Mesendoderm (in vitro differentiated cells): ENCODE measurements around the gene TNFSF12.

Source experiments
- DNase-seq: peaks from one replicate; pipeline ENCODE4 v3.0.0; 2013
- H2AK5ac ChIP-seq: 2 replicates; pipeline ENCODE4 v1.6.1; 2013; ENCODE audit warnings: low read length, inconsistent platforms
- H2BK120ac ChIP-seq: 2 replicates; pipeline ENCODE4 v1.6.1; 2013; ENCODE audit warnings: low read depth, mild to moderate bottlenecking, low read length, moderate library complexity, mixed read lengths
- H2BK15ac ChIP-seq: replicated peaks from 2 replicates; pipeline ENCODE4 v1.6.1; 2013; ENCODE audit warnings: low read depth, mild to moderate bottlenecking, moderate library complexity
- H2BK5ac ChIP-seq: 2 replicates; pipeline ENCODE4 v1.6.1; 2013; ENCODE audit warnings: low read length, inconsistent platforms
- H3K18ac ChIP-seq: 2 replicates; pipeline ENCODE4 v1.6.1; 2013; ENCODE audit warnings: mild to moderate bottlenecking, low read length, mixed read lengths
- H3K23ac ChIP-seq: one replicate; pipeline ENCODE4 v1.6.1; 2013; ENCODE audit warnings: low read length
- H3K27ac ChIP-seq: 2 replicates; pipeline ENCODE4 v1.5.1; 2013; ENCODE audit warnings: low read depth, mild to moderate bottlenecking, inconsistent platforms, low read length, moderate library complexity
- H3K27me3 ChIP-seq: 2 replicates; pipeline ENCODE4 v1.6.1; 2013; ENCODE audit warnings: low read length, control low read depth, mild to moderate bottlenecking, inconsistent platforms; ENCODE audit not compliant: insufficient read depth, poor library complexity
- H3K36me3 ChIP-seq: 2 replicates; pipeline ENCODE4 v1.6.1; 2013; ENCODE audit warnings: low read length, inconsistent platforms; ENCODE audit not compliant: control insufficient read depth, insufficient read depth
- H3K4ac ChIP-seq: one replicate; pipeline ENCODE4 v1.6.1; 2013; ENCODE audit warnings: low read depth, mild to moderate bottlenecking, low read length, moderate library complexity
- H3K4me1 ChIP-seq: 2 replicates; pipeline ENCODE4 v1.6.1; 2013; ENCODE audit warnings: low read depth, low read length, inconsistent platforms; ENCODE audit not compliant: control insufficient read depth
- H3K4me2 ChIP-seq: 2 replicates; pipeline ENCODE4 v1.6.1; 2013; ENCODE audit warnings: low read length
- H3K4me3 ChIP-seq: 2 replicates; pipeline ENCODE4 v1.5.1; 2013; ENCODE audit warnings: mild to moderate bottlenecking, low read length
- H3K56ac ChIP-seq: one replicate; pipeline ENCODE4 v1.6.1; 2013; ENCODE audit warnings: low read length
- H3K79me1 ChIP-seq: 2 replicates; pipeline ENCODE4 v1.6.1; 2013; ENCODE audit warnings: low read length, inconsistent platforms
- H3K79me2 ChIP-seq: 2 replicates; pipeline ENCODE4 v1.6.1; 2013; ENCODE audit warnings: mild to moderate bottlenecking, low read length; ENCODE audit not compliant: control insufficient read depth, insufficient read depth
- H3K9ac ChIP-seq: 2 replicates; pipeline ENCODE4 v1.6.1; 2013; ENCODE audit warnings: low read length, inconsistent platforms
- H4K5ac ChIP-seq: one replicate; pipeline ENCODE4 v1.6.1; 2013; ENCODE audit warnings: low read length
- H4K8ac ChIP-seq: one replicate; pipeline ENCODE4 v1.6.1; 2013; ENCODE audit warnings: low read depth, mild to moderate bottlenecking, control low read depth, low read length, moderate library complexity
- WGBS: extraction: QIAGEN DNeasy Blood & Tissue Kit; methylation state at CpG from one replicate; pipeline ENCODE4 v1.1.7; 2013; ENCODE audit warnings: low lambda C conversion rate, missing lambda C conversion rate; ENCODE audit not compliant: insufficient coverage; ENCODE audit errors: extremely low coverage; 5-methylcytosine and 5-hydroxymethylcytosine counted together

TNFSF12 gene

DNA sequence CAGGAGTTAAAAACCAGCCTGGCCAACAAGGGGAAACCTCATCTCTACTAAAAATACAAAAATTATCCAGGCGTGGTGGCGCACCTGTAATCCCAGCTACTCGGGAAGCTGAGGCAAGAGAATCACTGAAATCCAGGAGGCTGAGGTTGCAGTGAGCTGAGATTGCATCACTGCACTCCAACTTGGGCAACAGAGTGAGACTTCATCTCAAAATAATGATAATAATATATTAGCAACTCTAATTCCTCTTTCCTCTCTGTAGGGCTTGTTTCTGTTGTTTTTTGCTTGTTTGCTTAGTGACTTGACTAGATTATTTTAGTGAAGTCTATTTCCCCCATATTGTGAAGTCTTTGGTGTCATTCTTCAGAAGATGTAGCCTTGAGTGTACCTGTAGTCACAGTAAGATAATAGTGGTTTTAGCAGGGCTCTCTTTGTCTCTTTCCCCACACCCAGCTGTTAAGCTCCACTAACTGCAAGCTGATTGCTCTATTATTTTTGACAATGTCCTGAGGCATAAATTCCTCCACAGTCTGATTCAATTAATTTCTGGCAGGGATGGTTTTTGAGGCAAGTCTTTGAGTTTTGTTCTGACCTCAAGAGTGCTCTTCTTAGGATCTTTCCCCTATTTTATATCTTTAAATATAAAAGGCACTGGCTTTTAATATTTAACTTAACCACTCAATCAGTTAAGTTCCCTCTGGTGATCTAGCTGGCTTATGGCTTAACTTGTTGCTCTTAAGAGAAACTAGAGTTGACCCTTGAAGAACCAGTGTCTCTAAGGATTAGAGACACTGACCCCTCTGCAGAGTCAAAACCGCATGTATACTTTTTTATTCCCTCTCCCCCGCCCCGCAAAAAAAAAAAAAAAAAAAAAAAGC lies 18.6 kb upstream of the TNFSF12 start:
- Histone ChIP-seq H3K56ac (no peak overlapping the region), H3K4me3 (no peak overlapping the region), H2BK15ac (no peak overlapping the region), H3K23ac (no peak overlapping the region), H4K5ac (no peak overlapping the region), H3K27ac (no peak overlapping the region), H3K4me1 (no peaks in the 10 kb centered on the region), H2AK5ac (no peak overlapping the region), H3K4ac (no peak overlapping the region), H2BK5ac (no peak overlapping the region), H3K18ac (no peak overlapping the region), H3K9ac (no peak overlapping the region), H3K36me3 (no peaks in the 10 kb centered on the region), H4K8ac (no peak overlapping the region), H3K4me2 (no peak overlapping the region), H3K27me3 (no peaks in the 10 kb centered on the region), H3K79me1 (no peaks in the 10 kb centered on the region), H3K79me2 (no peaks in the 10 kb centered on the region), H2BK120ac (no peak overlapping the region)
- no peak for DNase-seq
- no CpG with 5 or more reads among the region's 6 CpGs for WGBS

DNA sequence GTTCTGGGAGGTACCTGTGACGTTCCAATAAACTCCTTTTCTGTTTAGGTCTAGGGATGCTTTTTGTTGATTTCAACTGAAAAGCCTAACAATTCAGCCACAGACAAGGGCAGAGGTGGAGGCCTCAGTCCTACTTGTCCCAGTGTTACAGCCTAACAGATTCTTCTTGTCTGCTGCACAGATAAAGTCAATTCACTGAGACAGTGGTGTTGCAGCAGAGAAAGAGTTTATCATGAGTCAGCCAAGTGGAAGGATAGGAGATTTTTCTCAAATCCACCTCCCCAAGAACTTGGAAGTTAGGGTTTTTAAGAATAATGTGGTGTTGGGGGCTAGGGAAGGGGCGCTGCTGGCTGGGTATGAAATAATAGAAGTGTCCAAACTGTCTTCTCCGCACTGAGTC lies 10.8 kb upstream of the TNFSF12 start:
- H4K5ac ChIP-seq: no peak overlapping the region
- no peak overlapping the region for H4K8ac ChIP-seq
- no peaks in the 10 kb centered on the region for H3K79me2 ChIP-seq
- no peaks in the 10 kb centered on the region for H3K4me1 ChIP-seq
- no peak overlapping the region for H3K23ac ChIP-seq
- no peaks in the 10 kb centered on the region for H3K36me3 ChIP-seq
- DNase-seq: no peak
- no peak overlapping the region for H3K18ac ChIP-seq
- H3K27me3 ChIP-seq: no peaks in the 10 kb centered on the region
- H3K56ac ChIP-seq: no peak overlapping the region
- no peak overlapping the region for H3K27ac ChIP-seq
- no peak overlapping the region for H3K4me3 ChIP-seq
- no peak overlapping the region for H3K9ac ChIP-seq
- no peak overlapping the region for H2BK120ac ChIP-seq
- H3K4ac ChIP-seq: no peak overlapping the region
- H3K79me1 ChIP-seq: no peaks in the 10 kb centered on the region
- no peak overlapping the region for H2BK15ac ChIP-seq
- H2BK5ac ChIP-seq: no peak overlapping the region
- no CpG with 5 or more reads among the region's 3 CpGs for WGBS
- no peak overlapping the region for H2AK5ac ChIP-seq
- H3K4me2 ChIP-seq: no peak overlapping the region

DNA sequence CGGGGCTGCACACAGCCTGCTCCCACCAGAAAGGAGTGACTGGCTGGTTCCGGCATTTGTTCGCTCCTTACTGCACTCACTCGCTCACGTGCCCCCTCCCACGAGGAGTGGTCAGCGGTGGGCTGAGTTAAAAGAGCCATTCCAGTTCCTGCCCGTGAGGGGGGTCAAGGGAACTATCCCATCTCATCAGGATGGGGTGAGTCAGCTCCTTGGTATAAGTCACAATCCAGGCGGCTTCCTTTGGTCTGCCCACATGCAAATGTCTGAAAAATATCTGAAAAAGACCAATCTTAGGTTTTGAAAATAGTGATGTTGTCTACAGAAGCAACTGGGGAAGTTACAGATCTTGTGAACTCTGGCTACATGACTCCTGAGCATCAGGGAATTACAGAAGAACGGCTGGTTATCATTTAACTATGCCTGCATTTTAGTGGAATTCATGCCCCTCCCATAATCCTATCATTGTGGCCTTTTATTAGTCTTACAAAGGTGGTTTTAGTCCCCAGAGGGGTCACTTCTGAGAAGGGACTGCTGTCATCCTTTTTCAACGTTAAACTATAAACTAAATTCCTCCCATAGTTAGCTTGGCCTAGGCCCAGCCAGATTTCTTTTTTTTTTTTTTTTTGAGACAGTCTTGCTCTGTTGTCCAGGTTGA lies 9.8 kb upstream of the TNFSF12 start:
- no peak overlapping the region for H2BK120ac ChIP-seq
- H3K23ac ChIP-seq: no peak overlapping the region
- no peak overlapping the region for H2BK15ac ChIP-seq
- H3K79me2 ChIP-seq: no peaks in the 10 kb centered on the region
- H3K27me3 ChIP-seq: no peaks in the 10 kb centered on the region
- H3K56ac ChIP-seq: no peak overlapping the region
- no peak overlapping the region for H3K4me2 ChIP-seq
- H3K18ac ChIP-seq: no peak overlapping the region
- H3K4me3 ChIP-seq: no peak overlapping the region
- H2AK5ac ChIP-seq: no peak overlapping the region
- H4K8ac ChIP-seq: no peak overlapping the region
- H3K4ac ChIP-seq: no peak overlapping the region
- H3K4me1 ChIP-seq: no peaks in the 10 kb centered on the region
- H3K9ac ChIP-seq: no peak overlapping the region
- no peak overlapping the region for H2BK5ac ChIP-seq
- DNase-seq: no peak
- WGBS: no CpG with 5 or more reads among the region's 11 CpGs
- no peak overlapping the region for H4K5ac ChIP-seq
- no peaks in the 10 kb centered on the region for H3K79me1 ChIP-seq
- no peaks in the 10 kb centered on the region for H3K36me3 ChIP-seq
- no peak overlapping the region for H3K27ac ChIP-seq

DNA sequence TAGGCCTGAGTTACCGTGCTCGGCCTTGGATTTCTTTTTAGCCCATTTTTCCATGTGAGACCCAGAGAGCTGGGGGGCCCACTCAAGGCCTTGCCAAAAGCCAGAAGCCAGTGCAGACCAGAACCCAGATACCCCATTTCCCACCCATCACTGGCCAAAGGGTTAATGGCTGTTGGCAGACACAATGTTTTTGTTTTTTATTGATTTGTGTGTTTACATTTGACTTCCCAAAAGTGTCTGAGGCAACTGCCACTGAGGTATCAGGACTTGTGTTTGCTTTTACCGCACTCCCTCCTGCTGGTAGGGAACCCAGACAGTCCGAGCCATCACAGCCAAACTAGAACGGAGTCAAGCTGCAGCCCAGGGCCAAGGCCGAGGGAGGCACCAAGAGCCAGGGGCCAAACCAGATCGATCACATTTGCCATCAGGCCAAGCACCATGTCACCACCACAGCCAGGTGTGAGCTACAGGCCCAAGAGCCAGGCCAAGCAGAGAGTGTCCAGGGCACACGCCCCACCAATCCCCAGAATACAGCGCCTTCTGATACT lies 7.7 kb upstream of the TNFSF12 start:
- Histone ChIP-seq H3K56ac (no peak overlapping the region), H2BK15ac (no peak overlapping the region), H3K4me3 (no peak overlapping the region), H2BK5ac (no peak overlapping the region), H3K27ac (no peak overlapping the region), H2BK120ac (no peak overlapping the region), H3K4me1 (no peaks in the 10 kb centered on the region), H4K8ac (no peak overlapping the region), H3K18ac (no peak overlapping the region), H3K4me2 (no peak overlapping the region), H3K79me1 (no peaks in the 10 kb centered on the region), H4K5ac (no peak overlapping the region), H3K79me2 (no peaks in the 10 kb centered on the region), H3K4ac (no peak overlapping the region), H3K27me3 (no peaks in the 10 kb centered on the region), H3K9ac (no peak overlapping the region), H3K23ac (no peak overlapping the region), H3K36me3 (no peaks in the 10 kb centered on the region), H2AK5ac (no peak overlapping the region)
- DNase-seq: no peak
- WGBS: no CpG with 5 or more reads among the region's 9 CpGs

DNA sequence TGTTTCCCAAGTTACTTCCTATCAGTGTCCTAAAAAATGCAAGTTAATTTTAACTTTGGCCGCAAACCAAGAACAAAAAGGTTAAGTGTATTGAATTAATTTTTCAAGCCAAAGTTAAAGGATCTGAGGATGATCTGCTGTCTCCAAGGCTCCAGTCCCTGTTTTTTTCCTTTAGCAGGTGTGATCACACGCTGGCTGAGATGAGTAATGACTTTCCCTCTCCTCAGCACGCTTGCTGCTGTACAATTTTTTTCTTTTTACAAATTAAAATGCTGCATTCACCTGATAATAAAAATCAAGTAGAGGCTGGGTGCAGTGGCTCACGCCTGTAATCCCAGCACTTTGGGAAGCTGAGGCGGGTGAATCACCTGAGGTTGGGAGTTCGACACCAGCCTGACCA lies 3.9 kb upstream of the TNFSF12 start:
- no CpG with 5 or more reads among the region's 6 CpGs for WGBS
- H2BK5ac ChIP-seq: no peak overlapping the region
- H2AK5ac ChIP-seq: no peak overlapping the region
- no peak overlapping the region for H3K18ac ChIP-seq
- no peak overlapping the region for H4K5ac ChIP-seq
- DNase-seq: no peak
- H3K23ac ChIP-seq: no peak overlapping the region
- no peak overlapping the region for H3K4me3 ChIP-seq
- no peaks in the 10 kb centered on the region for H3K27me3 ChIP-seq
- no peaks in the 10 kb centered on the region for H3K4me1 ChIP-seq
- H3K9ac ChIP-seq: no peak overlapping the region
- H2BK15ac ChIP-seq: no peak overlapping the region
- H3K56ac ChIP-seq: no peak overlapping the region
- no peaks in the 10 kb centered on the region for H3K79me1 ChIP-seq
- H3K27ac ChIP-seq: no peak overlapping the region
- H4K8ac ChIP-seq: no peak overlapping the region
- H3K4ac ChIP-seq: no peak overlapping the region
- H3K79me2 ChIP-seq: no peaks in the 10 kb centered on the region
- H3K36me3 ChIP-seq: no peaks in the 10 kb centered on the region
- H3K4me2 ChIP-seq: no peak overlapping the region
- no peak overlapping the region for H2BK120ac ChIP-seq
